Measurements from ENCODE around the gene HOXA13.

DNA sequence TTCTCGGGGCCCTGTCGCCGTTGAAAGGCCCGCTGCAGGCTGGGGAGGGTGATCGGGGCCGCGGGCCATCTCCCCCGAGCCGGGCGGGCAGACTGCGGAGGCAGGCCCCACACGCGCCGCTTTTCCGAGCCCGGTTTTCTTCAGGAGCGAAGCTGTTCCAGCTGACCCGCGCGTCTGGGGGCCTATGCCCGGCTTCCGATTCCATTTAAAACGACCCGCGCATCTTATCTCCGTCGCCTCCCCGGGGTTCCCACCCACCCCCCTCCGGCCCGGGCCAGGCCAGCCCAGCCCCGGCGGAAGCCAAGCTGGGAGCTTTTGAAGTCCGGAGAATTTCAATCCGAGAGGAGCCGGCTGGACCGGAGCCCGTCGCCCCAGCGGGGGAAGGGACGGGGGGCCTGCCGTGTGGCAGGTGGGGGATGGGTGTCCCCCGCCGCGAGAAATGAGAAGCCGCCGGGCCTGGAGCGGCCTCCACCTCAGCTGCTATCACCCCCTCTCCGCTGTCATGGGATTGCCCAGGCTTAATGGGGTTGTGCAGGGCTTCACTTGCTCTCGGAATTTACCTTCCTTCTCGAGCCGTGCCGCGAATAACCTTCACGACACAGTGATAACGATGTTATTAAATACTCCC is 39.6 kb upstream of the HOXA13 start:
- TF ChIP-seq, protein P1, sequence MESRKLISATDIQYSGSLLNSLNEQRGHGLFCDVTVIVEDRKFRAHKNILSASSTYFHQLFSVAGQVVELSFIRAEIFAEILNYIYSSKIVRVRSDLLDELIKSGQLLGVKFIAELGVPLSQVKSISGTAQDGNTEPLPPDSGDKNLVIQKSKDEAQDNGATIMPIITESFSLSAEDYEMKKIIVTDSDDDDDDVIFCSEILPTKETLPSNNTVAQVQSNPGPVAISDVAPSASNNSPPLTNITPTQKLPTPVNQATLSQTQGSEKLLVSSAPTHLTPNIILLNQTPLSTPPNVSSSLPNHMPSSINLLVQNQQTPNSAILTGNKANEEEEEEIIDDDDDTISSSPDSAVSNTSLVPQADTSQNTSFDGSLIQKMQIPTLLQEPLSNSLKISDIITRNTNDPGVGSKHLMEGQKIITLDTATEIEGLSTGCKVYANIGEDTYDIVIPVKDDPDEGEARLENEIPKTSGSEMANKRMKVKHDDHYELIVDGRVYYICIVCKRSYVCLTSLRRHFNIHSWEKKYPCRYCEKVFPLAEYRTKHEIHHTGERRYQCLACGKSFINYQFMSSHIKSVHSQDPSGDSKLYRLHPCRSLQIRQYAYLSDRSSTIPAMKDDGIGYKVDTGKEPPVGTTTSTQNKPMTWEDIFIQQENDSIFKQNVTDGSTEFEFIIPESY (IDR thresholded peaks at IDR 0.05) = no peak
- TF ChIP-seq, protein P2, sequence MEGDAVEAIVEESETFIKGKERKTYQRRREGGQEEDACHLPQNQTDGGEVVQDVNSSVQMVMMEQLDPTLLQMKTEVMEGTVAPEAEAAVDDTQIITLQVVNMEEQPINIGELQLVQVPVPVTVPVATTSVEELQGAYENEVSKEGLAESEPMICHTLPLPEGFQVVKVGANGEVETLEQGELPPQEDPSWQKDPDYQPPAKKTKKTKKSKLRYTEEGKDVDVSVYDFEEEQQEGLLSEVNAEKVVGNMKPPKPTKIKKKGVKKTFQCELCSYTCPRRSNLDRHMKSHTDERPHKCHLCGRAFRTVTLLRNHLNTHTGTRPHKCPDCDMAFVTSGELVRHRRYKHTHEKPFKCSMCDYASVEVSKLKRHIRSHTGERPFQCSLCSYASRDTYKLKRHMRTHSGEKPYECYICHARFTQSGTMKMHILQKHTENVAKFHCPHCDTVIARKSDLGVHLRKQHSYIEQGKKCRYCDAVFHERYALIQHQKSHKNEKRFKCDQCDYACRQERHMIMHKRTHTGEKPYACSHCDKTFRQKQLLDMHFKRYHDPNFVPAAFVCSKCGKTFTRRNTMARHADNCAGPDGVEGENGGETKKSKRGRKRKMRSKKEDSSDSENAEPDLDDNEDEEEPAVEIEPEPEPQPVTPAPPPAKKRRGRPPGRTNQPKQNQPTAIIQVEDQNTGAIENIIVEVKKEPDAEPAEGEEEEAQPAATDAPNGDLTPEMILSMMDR (IDR thresholded peaks at IDR 0.05; ENCODE audit: low read depth, low read length, missing input control) = no peak
- TF ChIP-seq, protein P3, sequence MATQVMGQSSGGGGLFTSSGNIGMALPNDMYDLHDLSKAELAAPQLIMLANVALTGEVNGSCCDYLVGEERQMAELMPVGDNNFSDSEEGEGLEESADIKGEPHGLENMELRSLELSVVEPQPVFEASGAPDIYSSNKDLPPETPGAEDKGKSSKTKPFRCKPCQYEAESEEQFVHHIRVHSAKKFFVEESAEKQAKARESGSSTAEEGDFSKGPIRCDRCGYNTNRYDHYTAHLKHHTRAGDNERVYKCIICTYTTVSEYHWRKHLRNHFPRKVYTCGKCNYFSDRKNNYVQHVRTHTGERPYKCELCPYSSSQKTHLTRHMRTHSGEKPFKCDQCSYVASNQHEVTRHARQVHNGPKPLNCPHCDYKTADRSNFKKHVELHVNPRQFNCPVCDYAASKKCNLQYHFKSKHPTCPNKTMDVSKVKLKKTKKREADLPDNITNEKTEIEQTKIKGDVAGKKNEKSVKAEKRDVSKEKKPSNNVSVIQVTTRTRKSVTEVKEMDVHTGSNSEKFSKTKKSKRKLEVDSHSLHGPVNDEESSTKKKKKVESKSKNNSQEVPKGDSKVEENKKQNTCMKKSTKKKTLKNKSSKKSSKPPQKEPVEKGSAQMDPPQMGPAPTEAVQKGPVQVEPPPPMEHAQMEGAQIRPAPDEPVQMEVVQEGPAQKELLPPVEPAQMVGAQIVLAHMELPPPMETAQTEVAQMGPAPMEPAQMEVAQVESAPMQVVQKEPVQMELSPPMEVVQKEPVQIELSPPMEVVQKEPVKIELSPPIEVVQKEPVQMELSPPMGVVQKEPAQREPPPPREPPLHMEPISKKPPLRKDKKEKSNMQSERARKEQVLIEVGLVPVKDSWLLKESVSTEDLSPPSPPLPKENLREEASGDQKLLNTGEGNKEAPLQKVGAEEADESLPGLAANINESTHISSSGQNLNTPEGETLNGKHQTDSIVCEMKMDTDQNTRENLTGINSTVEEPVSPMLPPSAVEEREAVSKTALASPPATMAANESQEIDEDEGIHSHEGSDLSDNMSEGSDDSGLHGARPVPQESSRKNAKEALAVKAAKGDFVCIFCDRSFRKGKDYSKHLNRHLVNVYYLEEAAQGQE (IDR thresholded peaks at IDR 0.05) = no peak
- TF ChIP-seq HNF4A (conservative IDR thresholded peaks at IDR 0.05) (no peak), JUND (IDR thresholded peaks at IDR 0.05) (no peak), TAF1 (conservative IDR thresholded peaks at IDR 0.05) (no peak), GABPA (IDR thresholded peaks at IDR 0.05 in 1 of 2, conservative IDR thresholded peaks at IDR 0.05 in 1 of 2) (no peak), YY1 (IDR thresholded peaks at IDR 0.05) (no peak), NR2F2 (IDR thresholded peaks at IDR 0.05) (no peak), EGR1 (IDR thresholded peaks at IDR 0.05; ENCODE audit: low read depth in 2 of 2) (no peak), FOXA1 (IDR thresholded peaks at IDR 0.05) (no peak)
- TF ChIP-seq, protein P4, sequence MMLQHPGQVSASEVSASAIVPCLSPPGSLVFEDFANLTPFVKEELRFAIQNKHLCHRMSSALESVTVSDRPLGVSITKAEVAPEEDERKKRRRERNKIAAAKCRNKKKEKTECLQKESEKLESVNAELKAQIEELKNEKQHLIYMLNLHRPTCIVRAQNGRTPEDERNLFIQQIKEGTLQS (IDR thresholded peaks at IDR 0.05) = no peak

All from liver (tissue), 3 donors.